Measurements from ENCODE around the gene SLC22A31. TPM values are rescaled to one million over a fixed set of nuclear protein-coding genes. Genes with fewer than 3 reads are reported as not detected.
"Not testable (repeated sequence)": the region's sequence is repeated elsewhere in the genome, so short reads cannot be mapped to it uniquely, and the experiment has no call there.

Gene SLC22A31
- total RNA-seq, 2 experiments from 2014 or later, result 0.39 to 0.45 TPM

GRCh38 chr16:89190150-89190958, 10.0 kb downstream of the SLC22A31 start:
- Mint-ChIP-seq H3K27ac (no peak overlapping the region), H3K27me3 (no peaks in the 10 kb centered on the region), H3K9me3 (peaks cover 2% of the 10 kb centered on the region), H3K36me3 (no peaks in the 10 kb centered on the region), H3K4me1 (ENCODE audit: low read depth) (no peaks in the 10 kb centered on the region), H3K4me3 (no peak overlapping the region)
- CTCF ChIA-PET, result interaction anchor here (0.7 kb wide), 1 partner anchor 170 kb away, joined by 3 read pairs; no protein-coding TSS in a partner anchor
- POLR2A ChIA-PET, result no interaction called here
- DNase-seq, result no peak
- intact Hi-C loops (cut with micrococcal nuclease), result no loop called here

- ChIA-PET CTCF (interaction anchor here (0.7 kb wide), 1 partner anchor 169 kb away, joined by 3 read pairs; no protein-coding TSS in a partner anchor), POLR2A (no interaction called here)
- Mint-ChIP-seq H3K4me3 (no peak overlapping the region), H3K27me3 (no peaks in the 10 kb centered on the region), H3K36me3 (no peaks in the 10 kb centered on the region), H3K4me1 (ENCODE audit: low read depth) (no peaks in the 10 kb centered on the region), H3K9me3 (peaks cover 2% of the 10 kb centered on the region), H3K27ac (no peak overlapping the region)
- no peak for DNase-seq
- intact Hi-C loops (cut with micrococcal nuclease), result no loop called here
Measured at GRCh38 chr16:89189358-89190025, 10.8 kb downstream of the SLC22A31 start.

- H3K4me1 Mint-ChIP-seq (ENCODE audit: low read depth); H3K9me3 Mint-ChIP-seq; DNase-seq; CTCF ChIA-PET; H3K27ac Mint-ChIP-seq; POLR2A ChIA-PET; intact Hi-C loops (cut with micrococcal nuclease); H3K27me3 Mint-ChIP-seq; H3K36me3 Mint-ChIP-seq; H3K4me3 Mint-ChIP-seq: not testable (repeated sequence)
Measured at GRCh38 chr16:89188471-89189357, 11.6 kb downstream of the SLC22A31 start.

- Mint-ChIP-seq H3K9me3 (peaks cover 2% of the 10 kb centered on the region), H3K4me3 (no peak overlapping the region), H3K27me3 (no peaks in the 10 kb centered on the region), H3K4me1 (ENCODE audit: low read depth) (no peaks in the 10 kb centered on the region), H3K36me3 (no peaks in the 10 kb centered on the region), H3K27ac (no peak overlapping the region)
- no peak for DNase-seq
- ChIA-PET POLR2A (no interaction called here), CTCF (no interaction called here)
- intact Hi-C loops (cut with micrococcal nuclease), result no loop called here
Measured at GRCh38 chr16:89187770-89188392, 12.5 kb downstream of the SLC22A31 start.

GRCh38 chr16:89187032-89187769, 13.1 kb downstream of the SLC22A31 start:
- peak; percentile 61 for DNase-seq
- H3K27ac Mint-ChIP-seq, result no peak overlapping the region
- POLR2A ChIA-PET, result no interaction called here

GRCh38 chr16:89186593-89187031, 13.7 kb downstream of the SLC22A31 start:
- H3K27me3 Mint-ChIP-seq; H3K4me1 Mint-ChIP-seq (ENCODE audit: low read depth); H3K4me3 Mint-ChIP-seq; intact Hi-C loops (cut with micrococcal nuclease); H3K27ac Mint-ChIP-seq; H3K9me3 Mint-ChIP-seq; DNase-seq; POLR2A ChIA-PET; H3K36me3 Mint-ChIP-seq: not testable (repeated sequence)
- CTCF ChIA-PET, result interaction anchor here (0.6 kb wide), 1 partner anchor 196 kb away, joined by 6 read pairs; no protein-coding TSS in a partner anchor

More at GRCh38 chr16:89187032-89187769, 13.1 kb downstream of the SLC22A31 start:
- no peak overlapping the region for H3K4me3 Mint-ChIP-seq
- CTCF ChIA-PET, result no interaction called here
- intact Hi-C loops (cut with micrococcal nuclease), result no loop called here
- H3K27me3 Mint-ChIP-seq, result no peaks in the 10 kb centered on the region
- peaks cover 2% of the 10 kb centered on the region for H3K9me3 Mint-ChIP-seq
- no peaks in the 10 kb centered on the region for H3K4me1 Mint-ChIP-seq (ENCODE audit: low read depth)
- H3K36me3 Mint-ChIP-seq, result no peaks in the 10 kb centered on the region

- H3K27me3 Mint-ChIP-seq; POLR2A ChIA-PET; H3K4me1 Mint-ChIP-seq (ENCODE audit: low read depth); intact Hi-C loops (cut with micrococcal nuclease); H3K36me3 Mint-ChIP-seq; H3K4me3 Mint-ChIP-seq; DNase-seq; H3K9me3 Mint-ChIP-seq; H3K27ac Mint-ChIP-seq: not testable (repeated sequence)
- CTCF ChIA-PET, result interaction anchor here (0.6 kb wide), 1 partner anchor 195 kb away, joined by 6 read pairs; no protein-coding TSS in a partner anchor
Measured at GRCh38 chr16:89185887-89186592, 14.3 kb downstream of the SLC22A31 start.

GRCh38 chr16:89184933-89185794, 15.2 kb downstream of the SLC22A31 start:
- H3K27ac Mint-ChIP-seq, result no peak overlapping the region
- H3K4me3 Mint-ChIP-seq, result no peak overlapping the region
- H3K4me1 Mint-ChIP-seq (ENCODE audit: low read depth), result peaks cover 2% of the 10 kb centered on the region
- peaks cover 2% of the 10 kb centered on the region for H3K9me3 Mint-ChIP-seq
- ChIA-PET CTCF (no interaction called here), POLR2A (no interaction called here)
- no peaks in the 10 kb centered on the region for H3K27me3 Mint-ChIP-seq
- intact Hi-C loops (cut with micrococcal nuclease), result no loop called here
- no peaks in the 10 kb centered on the region for H3K36me3 Mint-ChIP-seq
- DNase-seq, result peak; percentile 47

- H3K4me3 Mint-ChIP-seq, result no peak overlapping the region
- ChIA-PET CTCF (no interaction called here), POLR2A (no interaction called here)
- H3K36me3 Mint-ChIP-seq, result no peaks in the 10 kb centered on the region
- H3K4me1 Mint-ChIP-seq (ENCODE audit: low read depth), result peaks cover 2% of the 10 kb centered on the region
- H3K27me3 Mint-ChIP-seq, result no peaks in the 10 kb centered on the region
- H3K27ac Mint-ChIP-seq, result peak overlapping the region; percentile 52
- intact Hi-C loops (cut with micrococcal nuclease), result no loop called here
- no peak for DNase-seq
- peaks cover 2% of the 10 kb centered on the region for H3K9me3 Mint-ChIP-seq
Measured at GRCh38 chr16:89184677-89184932, 15.7 kb downstream of the SLC22A31 start.

- no peak overlapping the region for H3K4me3 Mint-ChIP-seq
- DNase-seq, result no peak
Measured at GRCh38 chr16:89183975-89184676, 16.2 kb downstream of the SLC22A31 start.

More at GRCh38 chr16:89183975-89184676, 16.2 kb downstream of the SLC22A31 start:
- Mint-ChIP-seq H3K27me3 (no peaks in the 10 kb centered on the region), H3K36me3 (no peaks in the 10 kb centered on the region), H3K4me1 (ENCODE audit: low read depth) (peaks cover 2% of the 10 kb centered on the region), H3K9me3 (peaks cover 2% of the 10 kb centered on the region), H3K27ac (peak overlapping the region; percentile 52)
- ChIA-PET CTCF (no interaction called here), POLR2A (interaction anchor here (0.6 kb wide), 1 partner anchor 9 kb away, joined by 3 read pairs; no protein-coding TSS in a partner anchor)
- intact Hi-C loops (cut with micrococcal nuclease), result no loop called here
